Activated B cell treated with CpG ODN at 0.5 μM for 24 hours (primary cell): Measurements from ENCODE around the gene NCK2. TPM values are rescaled to one million over a fixed set of nuclear protein-coding genes. Genes with fewer than 3 reads are reported as not detected.
A peak's percentile ranks its signal among the peaks of the same experiment; 100 is the strongest.

ENCODE experiments used
- ATAC-seq: fragments of 200-7000 bp; cut with Tn5 transposase; one replicate; pipeline ENCODE4 v1.10.0; 2021; ENCODE audit warnings: low read depth, mild to moderate bottlenecking, moderate library complexity
- CTCF ChIA-PET: fragments of 350-600 bp; sonication (Branson Sonifier 250); formaldehyde crosslinking; loops from one replicate; lab custom pipeline; 2021; ENCODE audit warnings: antibody characterized with exemption; lab: Charles Lee
- POLR2A ChIA-PET: fragments of 350-600 bp; sonication (Branson Sonifier 250); formaldehyde crosslinking; loops from one replicate; lab custom pipeline; 2021; ENCODE audit warnings: antibody characterized with exemption; lab: Charles Lee
- DNase-seq: peaks from one replicate; pipeline ENCODE4 v3.0.0; 2022
- H3K27ac Mint-ChIP-seq: one replicate; pipeline ENCODE4 v1.8.0; 2020; ENCODE audit warnings: mixed read lengths
- H3K27me3 Mint-ChIP-seq: one replicate; pipeline ENCODE4 v1.8.0; 2021; ENCODE audit warnings: mixed read lengths
- H3K36me3 Mint-ChIP-seq: one replicate; pipeline ENCODE4 v1.8.0; 2021; ENCODE audit warnings: low read depth, mixed read lengths
- H3K4me1 Mint-ChIP-seq: one replicate; pipeline ENCODE4 v1.8.0; 2021; ENCODE audit warnings: mixed read lengths
- H3K4me3 Mint-ChIP-seq: one replicate; pipeline ENCODE4 v1.8.0; 2020; ENCODE audit warnings: mild to moderate bottlenecking, mixed read lengths
- H3K9me3 Mint-ChIP-seq: one replicate; pipeline ENCODE4 v1.8.0; 2020; ENCODE audit warnings: mixed read lengths
- CTCF ChIP-seq: fragments of 200-600 bp; IDR thresholded peaks from one replicate; pipeline ENCODE4 v1.8.0; 2022; ENCODE audit warnings: antibody characterized with exemption, mild to moderate bottlenecking
- intact Hi-C: fragments of 100-400 bp; cut with micrococcal nuclease; formaldehyde crosslinking; loops from one replicate; pipeline ENCODE4 v1.15.1; 2024
- total RNA-seq: library from RNA; stranded (reverse); gene quantifications from 2 replicates; pipeline ENCODE4 v1.2.3, GENCODE V29; 2022

NCK2 gene
- total RNA-seq, 1 donor from 2014 or later = 53.4 TPM

GRCh38 chr2:105746177-105747080 lies 1.7 kb downstream of the NCK2 start:
- intact Hi-C loops = loop anchor here (1.0 to 5.0 kb wide), 8 partner anchors 11 to 796 kb away; partner anchors contain the start of gene UXS1
- Mint-ChIP-seq H3K36me3 (peaks cover 46% of the 10 kb centered on the region), H3K27ac (peak overlapping the region; percentile 96), H3K4me3 (peak overlapping the region; percentile 90), H3K4me1 (peaks cover 80% of the 10 kb centered on the region), H3K27me3 (no peaks in the 10 kb centered on the region), H3K9me3 (no peaks in the 10 kb centered on the region)
- DNase-seq = peak; percentile 58
- no peak for TF ChIP-seq CTCF
- CTCF ChIA-PET = interaction anchor here (1.0 to 2.2 kb wide), 6 partner anchors 11 to 348 kb away, joined by 3 to 5 read pairs (median 4); no protein-coding TSS in a partner anchor
- ATAC-seq = peak; percentile 36
- POLR2A ChIA-PET = interaction anchor here (0.6 to 2.9 kb wide), 24 partner anchors 8 to 359 kb away, joined by 3 to 44 read pairs (median 5); no protein-coding TSS in a partner anchor

- H3K4me1 Mint-ChIP-seq = peaks cover 79% of the 10 kb centered on the region
- H3K36me3 Mint-ChIP-seq = peaks cover 49% of the 10 kb centered on the region
- TF ChIP-seq CTCF = no peak
- ChIA-PET CTCF (interaction anchor here (1.0 to 2.2 kb wide), 3 partner anchors 41 to 171 kb away, joined by 3 to 5 read pairs (median 3); no protein-coding TSS in a partner anchor), POLR2A (interaction anchor here (0.6 to 2.9 kb wide), 10 partner anchors 9 to 127 kb away, joined by 3 to 44 read pairs (median 6); no protein-coding TSS in a partner anchor)
- peak overlapping the region; percentile 90 for H3K4me3 Mint-ChIP-seq
- H3K9me3 Mint-ChIP-seq = no peaks in the 10 kb centered on the region
- no peaks in the 10 kb centered on the region for H3K27me3 Mint-ChIP-seq
- ATAC-seq (no peak), DNase-seq (no peak)
- intact Hi-C loops = loop anchor here (2.0 to 5.0 kb wide), 4 partner anchors 87 to 795 kb away; partner anchors contain the start of gene UXS1
- H3K27ac Mint-ChIP-seq = peak overlapping the region; percentile 96
Observed at GRCh38 chr2:105747254-105747894, 2.7 kb downstream of the NCK2 start.

- peaks cover 55% of the 10 kb centered on the region for H3K36me3 Mint-ChIP-seq
- POLR2A ChIA-PET = interaction anchor here (0.8 to 2.4 kb wide), 4 partner anchors 27 to 127 kb away, joined by 3 to 9 read pairs (median 3); no protein-coding TSS in a partner anchor
- H3K4me3 Mint-ChIP-seq = peak overlapping the region; percentile 55
- H3K27ac Mint-ChIP-seq = peak overlapping the region; percentile 38
- no peaks in the 10 kb centered on the region for H3K9me3 Mint-ChIP-seq
- ATAC-seq (no peak), DNase-seq (no peak)
- H3K4me1 Mint-ChIP-seq = peaks cover 81% of the 10 kb centered on the region
- CTCF ChIA-PET = no interaction called here
- intact Hi-C loops = loop anchor here (2.0 to 5.0 kb wide), 4 partner anchors 87 to 794 kb away; partner anchors contain the start of gene UXS1
- TF ChIP-seq CTCF = no peak
- H3K27me3 Mint-ChIP-seq = no peaks in the 10 kb centered on the region
Observed at GRCh38 chr2:105747991-105748390, 3.3 kb downstream of the NCK2 start.

- peak overlapping the region; percentile 38 for H3K27ac Mint-ChIP-seq
- no peak for TF ChIP-seq CTCF
- H3K9me3 Mint-ChIP-seq = no peaks in the 10 kb centered on the region
- ChIA-PET CTCF (interaction anchor here (1.1 kb wide), 1 partner anchor 34 kb away, joined by 4 read pairs; no protein-coding TSS in a partner anchor), POLR2A (interaction anchor here (1.2 to 1.5 kb wide), 2 partner anchors 27 to 39 kb away, joined by 3 to 5 read pairs; no protein-coding TSS in a partner anchor)
- H3K4me1 Mint-ChIP-seq = peaks cover 81% of the 10 kb centered on the region
- ATAC-seq = no peak
- no peak overlapping the region for H3K4me3 Mint-ChIP-seq
- peaks cover 59% of the 10 kb centered on the region for H3K36me3 Mint-ChIP-seq
- no peaks in the 10 kb centered on the region for H3K27me3 Mint-ChIP-seq
- no peak for DNase-seq
- intact Hi-C loops = loop anchor here (5.0 kb wide), 2 partner anchors 349 to 794 kb away; no protein-coding TSS in a partner anchor
Observed at GRCh38 chr2:105748566-105748965, 3.9 kb downstream of the NCK2 start.
